ENCODE data around the gene S100A3. TPM values are rescaled to one million over a fixed set of nuclear protein-coding genes. Genes with fewer than 3 reads are reported as not detected.
"Not testable (repeated sequence)": the region's sequence is repeated elsewhere in the genome, so short reads cannot be mapped to it uniquely, and the experiment has no call there.

S100A3 gene
- total and polyA plus RNA-seq, 7 donors: 0.34 to 6.6 (median 1.1) TPM

GRCh38 chr1:153520818-153521476 is 28.1 kb downstream of the S100A3 start:
- no peak overlapping the region for H3K4me3 ChIP-seq
- H3K36me3 ChIP-seq (ENCODE audit: insufficient read depth in 1 of 2, low read depth in 1 of 2): no peaks in the 10 kb centered on the region
- ATAC-seq (no peak), DNase-seq (no peak)
- H3K9me3 ChIP-seq: no peaks in the 10 kb centered on the region
- intact Hi-C loops (cut with DNase I): no loop called here
- H3K27me3 ChIP-seq (ENCODE audit: insufficient read depth in 3 of 3, low read length in 2 of 3): peaks cover 0 to 3% (median 0%) of the 10 kb centered on the region in 3 donors
- no peak overlapping the region for H3K27ac ChIP-seq
- no peak for TF ChIP-seq CTCF (IDR thresholded peaks at IDR 0.05)
- no peaks in the 10 kb centered on the region for H3K4me1 ChIP-seq
- 92 to 95% (median 93%) methylated on average over 4 of the region's 4 CpGs for WGBS, 3 donors

- 86 to 92% (median 87%) methylated on average over 4 to 5 of the region's 5 CpGs for WGBS, 3 donors
- intact Hi-C loops (cut with DNase I); H3K4me3 ChIP-seq; H3K27me3 ChIP-seq (ENCODE audit: insufficient read depth in 3 of 3, low read length in 2 of 3); H3K4me1 ChIP-seq; ATAC-seq; H3K9me3 ChIP-seq; H3K27ac ChIP-seq; DNase-seq; H3K36me3 ChIP-seq (ENCODE audit: insufficient read depth in 1 of 2, low read depth in 1 of 2): not testable (repeated sequence)
Measured at GRCh38 chr1:153520137-153520691, 28.8 kb downstream of the S100A3 start.

- WGBS, 3 donors: 78 to 89% (median 82%) methylated on average over 3 of the region's 3 CpGs
- Histone ChIP-seq H3K27ac (no peak overlapping the region), H3K36me3 (ENCODE audit: insufficient read depth in 1 of 2, low read depth in 1 of 2) (no peaks in the 10 kb centered on the region), H3K27me3 (ENCODE audit: insufficient read depth in 3 of 3, low read length in 2 of 3) (peaks cover 0 to 3% (median 0%) of the 10 kb centered on the region in 3 donors), H3K4me3 (no peak overlapping the region), H3K4me1 (no peaks in the 10 kb centered on the region), H3K9me3 (no peaks in the 10 kb centered on the region)
- TF ChIP-seq CTCF (IDR thresholded peaks at IDR 0.05): no peak
- intact Hi-C loops (cut with DNase I): loop anchor here in 1 of 2 donors (10.0 kb wide), 1 partner anchor 226 kb away; no protein-coding TSS in a partner anchor
- ATAC-seq: no peak
- no peak for DNase-seq
Measured at GRCh38 chr1:153519242-153519641, 29.8 kb downstream of the S100A3 start.

- H3K27ac ChIP-seq: no peak overlapping the region
- intact Hi-C loops (cut with DNase I): loop anchor here in 1 of 2 donors (10.0 kb wide), 1 partner anchor 229 kb away; no protein-coding TSS in a partner anchor
- no peaks in the 10 kb centered on the region for H3K36me3 ChIP-seq (ENCODE audit: insufficient read depth in 1 of 2, low read depth in 1 of 2)
- no peaks in the 10 kb centered on the region for H3K9me3 ChIP-seq
- ATAC-seq: peak in 1 of 4 donors; percentile 16
- 57 to 63% (median 60%) methylated on average over 8 of the region's 8 CpGs for WGBS, 3 donors
- no peak for DNase-seq
- no peak overlapping the region for H3K4me3 ChIP-seq
- no peak for TF ChIP-seq CTCF (IDR thresholded peaks at IDR 0.05)
- peaks cover 0 to 3% (median 0%) of the 10 kb centered on the region in 3 donors for H3K27me3 ChIP-seq (ENCODE audit: insufficient read depth in 3 of 3, low read length in 2 of 3)
- peaks cover 4% of the 10 kb centered on the region for H3K4me1 ChIP-seq
Measured at GRCh38 chr1:153515504-153516394, 33.3 kb downstream of the S100A3 start.

- no peaks in the 10 kb centered on the region for H3K36me3 ChIP-seq (ENCODE audit: insufficient read depth in 1 of 2, low read depth in 1 of 2)
- DNase-seq (no peak), ATAC-seq (no peak)
- WGBS, 3 donors: 90 to 95% (median 93%) methylated on average over 7 of the region's 7 CpGs
- intact Hi-C loops (cut with DNase I): loop anchor here (5.0 to 10.0 kb wide), 2 partner anchors 104 to 231 kb away; partner anchors contain the start of gene S100A14 (in 2 of the 2)
- no peak overlapping the region for H3K27ac ChIP-seq
- no peak for TF ChIP-seq CTCF (IDR thresholded peaks at IDR 0.05)
- no peaks in the 10 kb centered on the region for H3K27me3 ChIP-seq (ENCODE audit: insufficient read depth in 3 of 3, low read length in 2 of 3)
- no peaks in the 10 kb centered on the region for H3K9me3 ChIP-seq
- H3K4me1 ChIP-seq: peaks cover 4% of the 10 kb centered on the region
- H3K4me3 ChIP-seq: no peak overlapping the region
Measured at GRCh38 chr1:153513666-153514065, 35.4 kb downstream of the S100A3 start.

All from psoas muscle (tissue), 8 donors.